ENCODE data around the gene IMP4.
A peak's percentile ranks its signal among the peaks of the same experiment; 100 is the strongest.
"Not testable (repeated sequence)": the region's sequence is repeated elsewhere in the genome, so short reads cannot be mapped to it uniquely, and the experiment has no call there.

Gene IMP4

GRCh38 chr2:130327703-130328527 lies 14.8 kb upstream of the IMP4 start:
- no peak for DNase-seq (ENCODE audit: low read depth)
- H3K4me3 ChIP-seq (ENCODE audit: low read depth, low read length): no peak overlapping the region
- no peak for TF ChIP-seq CTCF (IDR thresholded peaks at IDR 0.05; ENCODE audit: insufficient read depth, low read depth, low read length, missing control alignments)

- TF ChIP-seq CTCF (IDR thresholded peaks at IDR 0.05; ENCODE audit: insufficient read depth, low read depth, low read length, missing control alignments): no peak
- no peak for DNase-seq (ENCODE audit: low read depth)
- no peak overlapping the region for H3K4me3 ChIP-seq (ENCODE audit: low read depth, low read length)
These were observed 14.0 kb upstream of the IMP4 start for GRCh38 chr2:130328710-130329109.

- peak; percentile 94 for TF ChIP-seq CTCF (IDR thresholded peaks at IDR 0.05; ENCODE audit: insufficient read depth, low read depth, low read length, missing control alignments)
- peak; percentile 79 for DNase-seq (ENCODE audit: low read depth)
- no peak overlapping the region for H3K4me3 ChIP-seq (ENCODE audit: low read depth, low read length)
These were observed 10.2 kb upstream of the IMP4 start for GRCh38 chr2:130332271-130333073.

- not testable (repeated sequence) for H3K4me3 ChIP-seq (ENCODE audit: low read depth, low read length); DNase-seq (ENCODE audit: low read depth)
These were observed 9.4 kb upstream of the IMP4 start for GRCh38 chr2:130333253-130333652.

GRCh38 chr2:130334026-130334425 lies 8.7 kb upstream of the IMP4 start:
- no peak for DNase-seq (ENCODE audit: low read depth)
- no peak overlapping the region for H3K4me3 ChIP-seq (ENCODE audit: low read depth, low read length)
- no peak for TF ChIP-seq CTCF (IDR thresholded peaks at IDR 0.05; ENCODE audit: insufficient read depth, low read depth, low read length, missing control alignments)

GRCh38 chr2:130335226-130335625 lies 7.5 kb upstream of the IMP4 start:
- TF ChIP-seq CTCF (IDR thresholded peaks at IDR 0.05; ENCODE audit: insufficient read depth, low read depth, low read length, missing control alignments): no peak
- no peak for DNase-seq (ENCODE audit: low read depth)
- no peak overlapping the region for H3K4me3 ChIP-seq (ENCODE audit: low read depth, low read length)

GRCh38 chr2:130336150-130336876 lies 6.4 kb upstream of the IMP4 start:
- H3K4me3 ChIP-seq (ENCODE audit: low read depth, low read length): no peak overlapping the region
- no peak for TF ChIP-seq CTCF (IDR thresholded peaks at IDR 0.05; ENCODE audit: insufficient read depth, low read depth, low read length, missing control alignments)
- no peak for DNase-seq (ENCODE audit: low read depth)
